NCI-H187 (cell line): ENCODE measurements around the gene NBAS.
"Not testable (repeated sequence)": the region's sequence is repeated elsewhere in the genome, so short reads cannot be mapped to it uniquely, and the experiment has no call there.

ENCODE experiments used
- DNase-seq, 2 experiments: peaks; one replicate each; lab custom pipeline; 2025; lab: John Stamatoyannopoulos, UW

The NBAS gene

GRCh38 chr2:15260196-15260595 is 300.9 kb downstream of the NBAS start:
- DNase-seq, result no peak

- peak in 1 of 2 experiments; percentile 53 for DNase-seq
Observed at GRCh38 chr2:15259356-15259756, 301.8 kb downstream of the NBAS start.

GRCh38 chr2:15258385-15258784 is 302.7 kb downstream of the NBAS start:
- not testable (repeated sequence) for DNase-seq

GRCh38 chr2:15253835-15254286 is 307.3 kb downstream of the NBAS start:
- DNase-seq, result no peak

GRCh38 chr2:15253247-15253646 is 307.9 kb downstream of the NBAS start:
- no peak for DNase-seq

GRCh38 chr2:15251753-15252152 is 309.4 kb downstream of the NBAS start:
- no peak for DNase-seq

GRCh38 chr2:15250946-15251345 is 310.2 kb downstream of the NBAS start:
- not testable (repeated sequence) for DNase-seq

- no peak for DNase-seq
Observed at GRCh38 chr2:15246870-15247269, 314.3 kb downstream of the NBAS start.

- no peak for DNase-seq
Observed at GRCh38 chr2:15243762-15244161, 317.4 kb downstream of the NBAS start.

- no peak for DNase-seq
Observed at GRCh38 chr2:15242936-15243461, 318.1 kb downstream of the NBAS start.

- DNase-seq, result no peak
Observed at GRCh38 chr2:15241929-15242328, 319.2 kb downstream of the NBAS start.

GRCh38 chr2:15241201-15241600 is 319.9 kb downstream of the NBAS start:
- no peak for DNase-seq

GRCh38 chr2:15238028-15238427 is 323.1 kb downstream of the NBAS start:
- no peak for DNase-seq

- no peak for DNase-seq
Observed at GRCh38 chr2:15230599-15231192, 330.4 kb downstream of the NBAS start.

GRCh38 chr2:15226661-15227060 is 334.5 kb downstream of the NBAS start:
- no peak for DNase-seq

GRCh38 chr2:15225131-15225530 is 336.0 kb downstream of the NBAS start:
- DNase-seq, result no peak

- no peak for DNase-seq
Observed at GRCh38 chr2:15224641-15225040, 336.5 kb downstream of the NBAS start.

GRCh38 chr2:15223887-15224286 is 337.2 kb downstream of the NBAS start:
- DNase-seq, result no peak

- DNase-seq, result no peak
Observed at GRCh38 chr2:15222856-15223255, 338.3 kb downstream of the NBAS start.

- DNase-seq, result no peak
Observed at GRCh38 chr2:15220603-15221002, 340.5 kb downstream of the NBAS start.

GRCh38 chr2:15218423-15219086 is 342.6 kb downstream of the NBAS start:
- DNase-seq, result no peak

GRCh38 chr2:15212249-15212648 is 348.9 kb downstream of the NBAS start:
- no peak for DNase-seq

- not testable (repeated sequence) for DNase-seq
Observed at GRCh38 chr2:15210542-15210941, 350.6 kb downstream of the NBAS start.

GRCh38 chr2:15206419-15206818 is 354.7 kb downstream of the NBAS start:
- no peak for DNase-seq
